ENCODE measurements around the gene HELZ2. TPM values are rescaled to one million over a fixed set of nuclear protein-coding genes. Genes with fewer than 3 reads are reported as not detected.

HELZ2 gene
- total and polyA plus RNA-seq, 2 experiments from 2014 or later, result 5.2 to 48.9 TPM

GRCh38 chr20:63549019-63549418, 25.0 kb downstream of the HELZ2 start:
- TF ChIP-seq ZNF114 (CRISPR knock-in tag; IDR thresholded peaks at IDR 0.05) (no peak), POLR2AphosphoS5 (IDR thresholded peaks at IDR 0.05; ENCODE audit: low read depth) (no peak), CTCF (conservative IDR thresholded peaks at IDR 0.05; ENCODE audit: low read depth in 2 of 2) (no peak), NANOG (IDR thresholded peaks at IDR 0.05; ENCODE audit: borderline replicate concordance) (no peak), ZNF331 (CRISPR knock-in tag; IDR thresholded peaks at IDR 0.05; ENCODE audit: low read depth) (no peak), CREB1 (CRISPR knock-in tag; IDR thresholded peaks at IDR 0.05; ENCODE audit: low read depth) (no peak), EZH2phosphoT487 (IDR thresholded peaks at IDR 0.05; ENCODE audit: unreplicated experiment) (no peak), JUNB (IDR thresholded peaks at IDR 0.05; ENCODE audit: unreplicated experiment) (no peak), EZH2 (IDR thresholded peaks at IDR 0.05; ENCODE audit: low read depth, unreplicated experiment) (no peak), STAT1 (IDR thresholded peaks at IDR 0.05; ENCODE audit: unreplicated experiment) (no peak)
- TF ChIP-seq, protein P1, sequence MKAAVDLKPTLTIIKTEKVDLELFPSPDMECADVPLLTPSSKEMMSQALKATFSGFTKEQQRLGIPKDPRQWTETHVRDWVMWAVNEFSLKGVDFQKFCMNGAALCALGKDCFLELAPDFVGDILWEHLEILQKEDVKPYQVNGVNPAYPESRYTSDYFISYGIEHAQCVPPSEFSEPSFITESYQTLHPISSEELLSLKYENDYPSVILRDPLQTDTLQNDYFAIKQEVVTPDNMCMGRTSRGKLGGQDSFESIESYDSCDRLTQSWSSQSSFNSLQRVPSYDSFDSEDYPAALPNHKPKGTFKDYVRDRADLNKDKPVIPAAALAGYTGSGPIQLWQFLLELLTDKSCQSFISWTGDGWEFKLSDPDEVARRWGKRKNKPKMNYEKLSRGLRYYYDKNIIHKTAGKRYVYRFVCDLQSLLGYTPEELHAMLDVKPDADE (IDR thresholded peaks at IDR 0.05), result no peak
- TF ChIP-seq, protein P2, sequence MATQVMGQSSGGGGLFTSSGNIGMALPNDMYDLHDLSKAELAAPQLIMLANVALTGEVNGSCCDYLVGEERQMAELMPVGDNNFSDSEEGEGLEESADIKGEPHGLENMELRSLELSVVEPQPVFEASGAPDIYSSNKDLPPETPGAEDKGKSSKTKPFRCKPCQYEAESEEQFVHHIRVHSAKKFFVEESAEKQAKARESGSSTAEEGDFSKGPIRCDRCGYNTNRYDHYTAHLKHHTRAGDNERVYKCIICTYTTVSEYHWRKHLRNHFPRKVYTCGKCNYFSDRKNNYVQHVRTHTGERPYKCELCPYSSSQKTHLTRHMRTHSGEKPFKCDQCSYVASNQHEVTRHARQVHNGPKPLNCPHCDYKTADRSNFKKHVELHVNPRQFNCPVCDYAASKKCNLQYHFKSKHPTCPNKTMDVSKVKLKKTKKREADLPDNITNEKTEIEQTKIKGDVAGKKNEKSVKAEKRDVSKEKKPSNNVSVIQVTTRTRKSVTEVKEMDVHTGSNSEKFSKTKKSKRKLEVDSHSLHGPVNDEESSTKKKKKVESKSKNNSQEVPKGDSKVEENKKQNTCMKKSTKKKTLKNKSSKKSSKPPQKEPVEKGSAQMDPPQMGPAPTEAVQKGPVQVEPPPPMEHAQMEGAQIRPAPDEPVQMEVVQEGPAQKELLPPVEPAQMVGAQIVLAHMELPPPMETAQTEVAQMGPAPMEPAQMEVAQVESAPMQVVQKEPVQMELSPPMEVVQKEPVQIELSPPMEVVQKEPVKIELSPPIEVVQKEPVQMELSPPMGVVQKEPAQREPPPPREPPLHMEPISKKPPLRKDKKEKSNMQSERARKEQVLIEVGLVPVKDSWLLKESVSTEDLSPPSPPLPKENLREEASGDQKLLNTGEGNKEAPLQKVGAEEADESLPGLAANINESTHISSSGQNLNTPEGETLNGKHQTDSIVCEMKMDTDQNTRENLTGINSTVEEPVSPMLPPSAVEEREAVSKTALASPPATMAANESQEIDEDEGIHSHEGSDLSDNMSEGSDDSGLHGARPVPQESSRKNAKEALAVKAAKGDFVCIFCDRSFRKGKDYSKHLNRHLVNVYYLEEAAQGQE (IDR thresholded peaks at IDR 0.05; ENCODE audit: unreplicated experiment), result no peak
- TF ChIP-seq, protein P3, sequence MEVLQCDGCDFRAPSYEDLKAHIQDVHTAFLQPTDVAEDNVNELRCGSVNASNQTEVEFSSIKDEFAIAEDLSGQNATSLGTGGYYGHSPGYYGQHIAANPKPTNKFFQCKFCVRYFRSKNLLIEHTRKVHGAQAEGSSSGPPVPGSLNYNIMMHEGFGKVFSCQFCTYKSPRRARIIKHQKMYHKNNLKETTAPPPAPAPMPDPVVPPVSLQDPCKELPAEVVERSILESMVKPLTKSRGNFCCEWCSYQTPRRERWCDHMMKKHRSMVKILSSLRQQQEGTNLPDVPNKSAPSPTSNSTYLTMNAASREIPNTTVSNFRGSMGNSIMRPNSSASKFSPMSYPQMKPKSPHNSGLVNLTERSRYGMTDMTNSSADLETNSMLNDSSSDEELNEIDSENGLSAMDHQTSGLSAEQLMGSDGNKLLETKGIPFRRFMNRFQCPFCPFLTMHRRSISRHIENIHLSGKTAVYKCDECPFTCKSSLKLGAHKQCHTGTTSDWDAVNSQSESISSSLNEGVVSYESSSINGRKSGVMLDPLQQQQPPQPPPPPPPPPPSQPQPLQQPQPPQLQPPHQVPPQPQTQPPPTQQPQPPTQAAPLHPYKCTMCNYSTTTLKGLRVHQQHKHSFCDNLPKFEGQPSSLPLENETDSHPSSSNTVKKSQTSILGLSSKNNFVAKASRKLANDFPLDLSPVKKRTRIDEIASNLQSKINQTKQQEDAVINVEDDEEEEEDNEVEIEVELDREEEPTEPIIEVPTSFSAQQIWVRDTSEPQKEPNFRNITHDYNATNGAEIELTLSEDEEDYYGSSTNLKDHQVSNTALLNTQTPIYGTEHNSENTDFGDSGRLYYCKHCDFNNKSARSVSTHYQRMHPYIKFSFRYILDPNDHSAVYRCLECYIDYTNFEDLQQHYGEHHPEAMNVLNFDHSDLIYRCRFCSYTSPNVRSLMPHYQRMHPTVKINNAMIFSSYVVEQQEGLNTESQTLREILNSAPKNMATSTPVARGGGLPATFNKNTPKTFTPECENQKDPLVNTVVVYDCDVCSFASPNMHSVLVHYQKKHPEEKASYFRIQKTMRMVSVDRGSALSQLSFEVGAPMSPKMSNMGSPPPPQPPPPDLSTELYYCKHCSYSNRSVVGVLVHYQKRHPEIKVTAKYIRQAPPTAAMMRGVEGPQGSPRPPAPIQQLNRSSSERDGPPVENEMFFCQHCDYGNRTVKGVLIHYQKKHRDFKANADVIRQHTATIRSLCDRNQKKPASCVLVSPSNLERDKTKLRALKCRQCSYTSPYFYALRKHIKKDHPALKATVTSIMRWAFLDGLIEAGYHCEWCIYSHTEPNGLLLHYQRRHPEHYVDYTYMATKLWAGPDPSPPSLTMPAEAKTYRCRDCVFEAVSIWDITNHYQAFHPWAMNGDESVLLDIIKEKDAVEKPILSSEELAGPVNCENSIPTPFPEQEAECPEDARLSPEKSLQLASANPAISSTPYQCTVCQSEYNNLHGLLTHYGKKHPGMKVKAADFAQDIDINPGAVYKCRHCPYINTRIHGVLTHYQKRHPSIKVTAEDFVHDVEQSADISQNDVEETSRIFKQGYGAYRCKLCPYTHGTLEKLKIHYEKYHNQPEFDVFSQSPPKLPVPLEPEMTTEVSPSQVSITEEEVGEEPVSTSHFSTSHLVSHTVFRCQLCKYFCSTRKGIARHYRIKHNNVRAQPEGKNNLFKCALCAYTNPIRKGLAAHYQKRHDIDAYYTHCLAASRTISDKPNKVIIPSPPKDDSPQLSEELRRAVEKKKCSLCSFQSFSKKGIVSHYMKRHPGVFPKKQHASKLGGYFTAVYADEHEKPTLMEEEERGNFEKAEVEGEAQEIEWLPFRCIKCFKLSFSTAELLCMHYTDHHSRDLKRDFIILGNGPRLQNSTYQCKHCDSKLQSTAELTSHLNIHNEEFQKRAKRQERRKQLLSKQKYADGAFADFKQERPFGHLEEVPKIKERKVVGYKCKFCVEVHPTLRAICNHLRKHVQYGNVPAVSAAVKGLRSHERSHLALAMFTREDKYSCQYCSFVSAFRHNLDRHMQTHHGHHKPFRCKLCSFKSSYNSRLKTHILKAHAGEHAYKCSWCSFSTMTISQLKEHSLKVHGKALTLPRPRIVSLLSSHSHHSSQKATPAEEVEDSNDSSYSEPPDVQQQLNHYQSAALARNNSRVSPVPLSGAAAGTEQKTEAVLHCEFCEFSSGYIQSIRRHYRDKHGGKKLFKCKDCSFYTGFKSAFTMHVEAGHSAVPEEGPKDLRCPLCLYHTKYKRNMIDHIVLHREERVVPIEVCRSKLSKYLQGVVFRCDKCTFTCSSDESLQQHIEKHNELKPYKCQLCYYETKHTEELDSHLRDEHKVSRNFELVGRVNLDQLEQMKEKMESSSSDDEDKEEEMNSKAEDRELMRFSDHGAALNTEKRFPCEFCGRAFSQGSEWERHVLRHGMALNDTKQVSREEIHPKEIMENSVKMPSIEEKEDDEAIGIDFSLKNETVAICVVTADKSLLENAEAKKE (CRISPR knock-in tag; IDR thresholded peaks at IDR 0.05), result no peak

More at GRCh38 chr20:63549019-63549418, 25.0 kb downstream of the HELZ2 start:
- ATAC-seq (no peak), DNase-seq (ENCODE audit: low spot score) (no peak)
- Histone ChIP-seq H3K4me3 (no peak overlapping the region), H3K4me2 (no peak overlapping the region), H3K79me2 (replicated peaks; ENCODE audit: insufficient read depth) (no peaks in the 10 kb centered on the region), H3K4me1 (ENCODE audit: insufficient read depth) (peaks cover 12% of the 10 kb centered on the region; the same call in 1 of the 2 replicates), H4K20me1 (replicated peaks; ENCODE audit: insufficient read depth) (no peaks in the 10 kb centered on the region), H3K9me2 (ENCODE audit: insufficient read depth) (no peaks in the 10 kb centered on the region), H3F3A (replicated peaks; ENCODE audit: low read depth) (peaks cover 7% of the 10 kb centered on the region; the same call in 1 of the 2 replicates), H3K36me3 (ENCODE audit: insufficient read depth) (no peaks in the 10 kb centered on the region), H3K27ac (ENCODE audit: low read depth) (no peak overlapping the region), H2AFZ (no peak overlapping the region), H3K27me3 (ENCODE audit: insufficient read depth) (no peaks in the 10 kb centered on the region)
- no peaks in the 10 kb centered on the region; the same call in 2 of the 3 replicates for H3K9me3 Mint-ChIP-seq
- no peaks in the 10 kb centered on the region; the same call in 2 of the 3 replicates for H3K36me3 Mint-ChIP-seq (ENCODE audit: low read depth)
- no peak overlapping the region for H3K4me3 Mint-ChIP-seq
- peaks cover 14% of the 10 kb centered on the region for H3K27me3 Mint-ChIP-seq (ENCODE audit: insufficient read depth, low read depth, poor library complexity)
- peaks cover 22% of the 10 kb centered on the region for H3K4me1 Mint-ChIP-seq
- H3K27ac Mint-ChIP-seq, result no peak overlapping the region
